Spinal cord (tissue), 10 donors: Measurements from ENCODE around the gene CSPG4. TPM values are rescaled to one million over a fixed set of nuclear protein-coding genes. Genes with fewer than 3 reads are reported as not detected.
"Not testable (repeated sequence)": the region's sequence is repeated elsewhere in the genome, so short reads cannot be mapped to it uniquely, and the experiment has no call there.

ENCODE experiments used
- DNase-seq, 6 donors: peaks; one replicate each; pipeline versions ENCODE4 v3.0.0 to v3.0.0-alpha.2; 2013 to 2015; ENCODE audit warnings: low spot score in 6 of 6, low read depth in 4 of 6
- H3K27ac ChIP-seq: one replicate; pipeline ENCODE4 v1.5.1; 2013; ENCODE audit warnings: low read depth, low read length, control low read depth
- H3K27me3 ChIP-seq: one replicate; pipeline ENCODE4 v1.6.1; 2013; ENCODE audit warnings: low read length; ENCODE audit not compliant: control insufficient read depth, insufficient read depth
- H3K36me3 ChIP-seq: one replicate; pipeline ENCODE4 v1.6.1; 2013; ENCODE audit warnings: low read length; ENCODE audit not compliant: control insufficient read depth, insufficient read depth
- H3K4me1 ChIP-seq: one replicate; pipeline ENCODE4 v1.6.1; 2013; ENCODE audit warnings: low read length; ENCODE audit not compliant: control insufficient read depth, insufficient read depth
- H3K4me3 ChIP-seq: one replicate; pipeline ENCODE4 v1.5.1; 2013; ENCODE audit warnings: low read depth, low read length, control low read depth
- H3K9me3 ChIP-seq: one replicate; pipeline ENCODE4 v1.6.1; 2013; ENCODE audit warnings: low read length; ENCODE audit not compliant: control insufficient read depth, insufficient read depth
- WGBS: methylation state at CpG from one replicate; pipeline ENCODE4 v1.1.5; 2013; ENCODE audit warnings: missing lambda C conversion rate; ENCODE audit not compliant: insufficient coverage; 5-methylcytosine and 5-hydroxymethylcytosine counted together
- polyA plus RNA-seq, 2 donors: library from polyadenylated mRNA; unstranded; fragments of 120-200 nt; gene quantifications; one replicate each; pipeline ENCODE4 v1.2.1, GENCODE V29; 2013; ENCODE audit not compliant: insufficient read length in 2 of 2
- total RNA-seq, 2 donors: library from RNA; depleted of rRNA in 1 of 2; stranded (reverse); fragments of 120-200 nt in 1 of 2; fragments of >200 nt in 1 of 2; gene quantifications; one replicate each; pipeline versions ENCODE4 v1.2.3 to v1.2.4, GENCODE V29; 2013 to 2014
- donor health status: healthy.

The CSPG4 gene
- total and polyA plus RNA-seq, 4 donors, result 18.1 to 25.6 (median 21.6) TPM

DNA sequence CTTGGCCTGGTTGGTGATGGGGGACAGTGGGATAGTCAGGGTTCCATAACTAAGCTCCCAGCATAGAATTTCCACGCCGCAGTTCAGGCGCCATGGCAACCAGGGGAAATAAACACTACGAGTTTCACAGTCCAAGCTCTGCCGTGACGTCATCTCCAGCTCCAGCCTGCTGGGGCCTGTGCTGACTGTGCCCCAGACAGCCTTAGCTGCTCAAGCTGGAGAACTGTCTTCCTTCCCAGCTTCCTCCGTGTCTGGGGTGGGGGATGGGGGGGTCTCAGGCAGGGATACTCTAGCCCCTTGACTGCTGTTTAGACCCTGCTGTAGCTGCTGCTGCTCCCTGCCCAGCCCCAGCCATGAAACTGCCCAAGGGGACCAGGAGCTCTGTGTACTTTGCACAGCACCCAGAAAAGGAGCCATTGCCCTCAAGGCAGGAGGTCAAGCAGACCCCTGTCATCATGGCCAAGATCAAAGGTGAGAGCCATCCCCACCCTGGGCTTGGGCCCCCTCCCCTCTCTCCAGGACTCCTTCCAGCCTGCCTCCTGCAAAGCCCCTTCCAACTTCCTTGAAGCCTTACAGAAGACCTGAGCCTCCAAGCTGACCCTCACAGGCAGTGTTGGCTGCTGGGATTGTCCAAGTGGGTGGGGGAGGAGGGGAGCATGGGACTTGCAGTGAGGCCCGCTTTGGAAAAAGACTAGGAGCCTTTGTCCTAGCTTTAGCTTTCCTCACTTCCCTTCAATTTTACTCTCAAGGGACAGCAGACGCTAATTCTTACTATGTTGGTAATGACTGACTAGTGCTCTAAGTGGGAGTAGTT, 11.4 kb upstream of the CSPG4 start:
- no peaks in the 10 kb centered on the region for H3K9me3 ChIP-seq
- H3K27me3 ChIP-seq, result no peaks in the 10 kb centered on the region
- no peak overlapping the region for H3K4me3 ChIP-seq
- DNase-seq, result peak in 4 of 6 donors; percentile 70 to 95 (median 85)
- H3K36me3 ChIP-seq, result peaks cover 3% of the 10 kb centered on the region
- peak overlapping the region; percentile 70 for H3K27ac ChIP-seq
- WGBS, result 9% methylated on average over 6 of the region's 9 CpGs
- peaks cover 36% of the 10 kb centered on the region for H3K4me1 ChIP-seq

DNA sequence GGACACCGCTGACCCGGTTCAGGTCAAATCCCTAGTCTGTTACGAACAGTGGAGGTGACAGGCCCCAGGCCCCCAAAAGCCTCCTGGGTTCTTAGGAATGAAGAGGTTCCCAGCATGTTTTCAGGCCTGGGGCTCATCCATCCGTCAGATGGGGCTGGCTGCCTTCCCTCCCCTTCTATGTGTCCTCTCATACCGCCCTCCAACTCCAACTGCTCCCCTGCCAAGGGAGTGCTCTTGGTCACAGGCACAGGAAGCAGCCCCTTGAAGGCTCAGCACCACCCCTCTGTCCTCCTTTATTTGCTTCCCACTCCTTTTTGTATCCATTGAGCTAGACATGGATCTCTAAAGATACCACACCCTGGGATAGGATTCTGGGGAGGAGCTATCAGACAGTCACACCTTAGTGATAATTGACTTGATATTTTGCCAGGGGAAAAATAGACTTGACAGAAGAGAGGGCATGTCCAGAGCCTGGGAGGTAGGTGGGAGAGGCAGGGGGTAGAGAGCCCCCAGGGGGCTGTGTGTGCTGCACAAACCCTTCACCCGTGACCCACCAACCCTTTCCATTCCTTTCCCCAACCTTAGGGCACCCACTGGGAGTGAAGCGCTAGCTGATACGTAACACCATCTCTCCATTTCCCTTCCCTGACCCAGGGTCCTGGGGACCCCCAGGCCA, 10.7 kb upstream of the CSPG4 start:
- H3K27me3 ChIP-seq, result no peaks in the 10 kb centered on the region
- no peak overlapping the region for H3K4me3 ChIP-seq
- no peak for DNase-seq
- peak overlapping the region; percentile 70 for H3K27ac ChIP-seq
- peaks cover 3% of the 10 kb centered on the region for H3K36me3 ChIP-seq
- WGBS, result 70% methylated on average over 5 of the region's 8 CpGs
- no peaks in the 10 kb centered on the region for H3K9me3 ChIP-seq
- H3K4me1 ChIP-seq, result peaks cover 34% of the 10 kb centered on the region

DNA sequence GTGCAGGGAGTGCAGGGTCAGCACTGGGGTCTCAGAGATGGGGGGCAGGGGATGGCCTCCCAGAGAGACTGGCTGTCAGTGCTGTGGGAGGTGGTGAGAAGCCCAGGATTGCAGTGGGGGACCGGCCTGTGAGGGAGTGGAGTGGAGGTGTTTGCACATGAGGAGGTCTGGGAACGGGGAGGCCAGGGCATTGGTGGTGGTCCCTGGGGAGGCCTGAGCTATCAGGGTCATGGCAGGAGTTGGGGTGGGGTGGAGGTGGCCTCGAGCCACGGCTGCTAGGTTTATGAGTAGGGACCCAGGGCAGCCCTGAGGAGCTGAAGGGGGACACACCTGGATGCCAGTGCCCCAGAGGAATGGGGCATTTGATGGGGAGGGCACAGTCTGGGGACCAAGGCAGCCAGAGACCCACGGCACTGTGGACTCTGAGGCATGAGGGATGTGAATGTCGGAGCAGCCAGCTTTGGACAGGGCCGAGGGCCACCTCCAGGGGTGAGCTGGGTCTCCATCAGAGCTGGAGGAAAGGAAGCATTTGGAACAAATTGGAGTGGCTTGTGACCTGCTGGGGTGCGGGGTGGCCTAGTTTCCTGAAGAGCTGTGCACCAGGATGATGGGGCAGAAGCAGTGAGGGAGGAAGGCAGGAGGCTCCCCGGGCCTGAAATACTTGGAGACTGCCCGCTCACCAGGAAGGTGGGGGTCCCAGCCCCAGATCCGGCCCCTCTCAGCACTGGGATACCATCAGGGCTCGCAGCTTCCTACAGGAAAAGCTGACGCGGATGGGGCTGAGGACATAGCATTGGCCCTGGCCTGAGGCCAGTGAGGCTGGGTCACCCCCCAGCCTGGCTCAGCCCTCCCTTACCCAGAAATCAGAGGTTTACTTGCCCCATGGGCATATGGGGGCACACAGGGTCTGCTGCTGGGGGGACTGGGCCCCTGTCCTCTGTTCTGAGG, 9.5 kb upstream of the CSPG4 start:
- no peak overlapping the region for H3K4me3 ChIP-seq
- H3K36me3 ChIP-seq, result no peaks in the 10 kb centered on the region
- WGBS, result 89% methylated on average over 14 of the region's 14 CpGs
- no peak overlapping the region for H3K27ac ChIP-seq
- H3K4me1 ChIP-seq, result peaks cover 31% of the 10 kb centered on the region
- DNase-seq, result no peak
- no peaks in the 10 kb centered on the region for H3K27me3 ChIP-seq
- H3K9me3 ChIP-seq, result no peaks in the 10 kb centered on the region

- Histone ChIP-seq H3K4me3 (no peak overlapping the region), H3K36me3 (no peaks in the 10 kb centered on the region), H3K27me3 (no peaks in the 10 kb centered on the region), H3K9me3 (no peaks in the 10 kb centered on the region), H3K27ac (no peak overlapping the region), H3K4me1 (peaks cover 31% of the 10 kb centered on the region)
- DNase-seq, result no peak
- WGBS, result 94% methylated on average over 6 of the region's 12 CpGs
Measured at GRCh38 chr15:75721480-75721922, 8.9 kb upstream of the CSPG4 start.

DNA sequence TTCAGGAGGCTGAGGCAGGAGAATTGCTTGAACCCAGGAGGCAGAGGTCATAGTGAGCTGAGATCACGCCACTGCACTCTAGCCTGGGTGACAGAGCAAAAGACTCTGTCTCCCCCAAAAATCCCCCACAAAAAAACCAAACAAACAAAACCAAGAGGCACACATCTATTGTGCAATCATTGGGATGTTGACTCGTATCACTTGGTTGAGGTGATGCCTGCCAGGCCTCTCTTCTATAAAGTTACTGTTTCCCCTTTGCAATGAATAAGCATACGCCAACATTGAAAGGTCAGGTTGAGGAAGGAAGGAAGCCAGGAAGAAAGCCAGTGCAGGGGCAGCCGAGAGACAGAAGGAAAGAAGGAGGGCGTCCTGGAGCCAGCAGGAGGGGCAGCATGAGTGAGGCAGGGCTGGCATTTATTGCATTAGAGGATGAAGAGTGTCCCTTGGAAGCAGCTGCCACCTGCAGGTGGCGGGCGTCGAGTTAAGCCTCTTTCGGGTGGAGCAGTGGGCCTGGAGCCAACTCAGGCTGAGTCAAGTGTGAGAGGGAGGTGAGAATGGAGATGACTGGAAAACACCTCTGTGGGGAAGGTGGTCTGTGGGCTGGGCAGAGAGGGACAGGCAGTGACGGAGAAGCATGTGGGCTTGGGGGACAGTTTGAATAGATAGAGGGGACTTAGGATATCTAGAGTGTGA, 8.3 kb upstream of the CSPG4 start:
- 27% methylated on average over 8 of the region's 10 CpGs for WGBS
- peaks cover 31% of the 10 kb centered on the region for H3K4me1 ChIP-seq
- H3K9me3 ChIP-seq, result no peaks in the 10 kb centered on the region
- H3K27me3 ChIP-seq, result no peaks in the 10 kb centered on the region
- DNase-seq, result peak in 2 of 6 donors; percentile 49 to 57
- H3K4me3 ChIP-seq, result no peak overlapping the region
- no peaks in the 10 kb centered on the region for H3K36me3 ChIP-seq
- H3K27ac ChIP-seq, result no peak overlapping the region

DNA sequence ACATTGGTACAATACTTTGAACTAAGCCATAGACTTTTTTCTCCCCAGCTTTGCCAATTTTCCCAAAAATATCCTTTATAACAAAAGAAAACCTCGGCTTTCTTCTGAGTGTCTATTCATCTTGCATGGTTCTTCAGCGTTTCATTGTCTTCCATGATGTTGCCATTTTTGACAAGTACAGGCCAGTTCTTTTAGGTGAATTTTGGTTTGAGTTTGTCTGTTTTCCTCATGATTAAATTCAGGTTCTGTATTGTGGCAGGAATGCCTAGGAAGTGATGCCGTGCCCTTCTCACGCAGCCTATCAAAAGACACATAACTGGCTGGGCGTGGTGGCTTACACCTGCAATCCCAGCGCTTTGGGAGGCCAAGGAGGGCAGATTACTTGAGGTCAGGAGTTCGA, 7.6 kb upstream of the CSPG4 start:
- no peaks in the 10 kb centered on the region for H3K27me3 ChIP-seq
- H3K9me3 ChIP-seq, result no peaks in the 10 kb centered on the region
- no peak overlapping the region for H3K27ac ChIP-seq
- peaks cover 31% of the 10 kb centered on the region for H3K4me1 ChIP-seq
- WGBS, result 94% methylated on average over 5 of the region's 7 CpGs
- no peak for DNase-seq
- no peak overlapping the region for H3K4me3 ChIP-seq
- no peaks in the 10 kb centered on the region for H3K36me3 ChIP-seq

DNA sequence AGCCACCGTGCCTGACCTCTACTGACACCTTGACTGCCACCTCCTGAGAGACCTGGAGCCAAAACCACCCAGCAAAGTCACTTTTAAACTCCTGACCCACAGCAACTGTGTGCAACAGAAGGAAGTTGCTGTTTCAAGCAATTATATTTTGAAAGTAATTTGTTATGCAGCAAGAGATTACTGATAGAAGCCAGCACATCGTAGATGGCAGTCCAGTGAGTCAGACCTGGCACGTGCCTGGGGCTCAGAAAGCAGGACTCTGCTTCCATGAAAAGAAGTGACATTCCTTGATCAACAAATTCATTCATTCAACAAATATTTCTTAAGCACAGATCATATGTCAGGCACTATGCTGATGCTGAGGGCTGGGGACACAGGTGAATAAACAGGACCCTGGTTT, 5.7 kb upstream of the CSPG4 start:
- peaks cover 28% of the 10 kb centered on the region for H3K4me1 ChIP-seq
- peaks cover 5% of the 10 kb centered on the region for H3K27me3 ChIP-seq
- H3K9me3 ChIP-seq, result no peaks in the 10 kb centered on the region
- H3K36me3 ChIP-seq, result no peaks in the 10 kb centered on the region
- H3K4me3 ChIP-seq, result no peak overlapping the region
- no peak overlapping the region for H3K27ac ChIP-seq
- WGBS, result 83% methylated on average over 3 of the region's 3 CpGs
- DNase-seq, result no peak

- not testable (repeated sequence) for H3K4me3 ChIP-seq, H3K9me3 ChIP-seq, DNase-seq, H3K36me3 ChIP-seq, H3K27ac ChIP-seq
- H3K27me3 ChIP-seq, result peaks cover 14% of the 10 kb centered on the region
- 68% methylated on average over 2 of the region's 6 CpGs for WGBS
- peaks cover 26% of the 10 kb centered on the region for H3K4me1 ChIP-seq
Measured at GRCh38 chr15:75717001-75717400, 4.4 kb upstream of the CSPG4 start.
